ENCODE measurements around the gene NUDT12.

The NUDT12 gene

DNA sequence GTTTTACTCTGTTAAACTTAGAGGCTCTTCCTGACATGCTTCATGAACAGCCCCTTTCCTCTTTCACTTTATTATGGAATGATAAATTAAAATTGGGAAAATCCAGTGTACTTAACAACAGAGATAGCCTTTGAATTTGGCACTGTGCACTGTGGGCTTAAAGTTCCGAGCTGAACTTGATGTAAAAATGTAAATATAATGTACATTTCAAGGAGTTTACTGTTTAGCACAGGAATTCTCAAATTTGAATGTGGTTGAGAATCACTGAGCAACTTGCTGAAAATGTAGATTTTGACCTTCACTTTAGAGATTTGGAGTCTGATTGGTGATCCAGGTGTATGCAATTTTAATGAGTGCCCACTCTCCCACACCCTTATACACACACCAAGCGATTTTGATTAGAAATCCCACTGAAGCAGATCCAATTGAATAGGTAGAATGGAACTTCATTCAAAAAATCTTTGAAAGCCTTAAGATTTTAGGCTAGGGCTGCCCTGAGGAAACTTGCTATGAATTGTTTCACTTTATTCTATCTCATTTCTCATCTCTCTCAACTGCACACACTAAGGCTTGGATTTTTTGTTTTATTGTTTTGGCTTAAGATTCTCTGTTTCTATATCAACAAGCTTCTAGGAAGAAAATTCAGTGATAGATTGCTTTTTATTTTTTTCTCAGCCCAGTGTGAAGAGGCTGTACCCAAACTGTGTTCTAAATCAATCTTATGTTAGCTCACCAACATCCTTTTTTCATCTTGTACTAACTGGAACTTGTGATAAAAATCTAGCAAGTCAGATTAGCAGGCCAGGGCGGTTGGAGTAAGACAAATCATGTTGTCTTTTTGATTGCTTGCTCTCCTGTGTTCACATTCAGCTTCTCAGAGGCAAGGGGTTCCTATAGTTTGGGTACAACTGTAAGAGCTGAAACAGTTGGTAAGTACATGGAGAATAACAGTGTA, 22.9 kb downstream of the NUDT12 start:
- DNase-seq: no peak

DNA sequence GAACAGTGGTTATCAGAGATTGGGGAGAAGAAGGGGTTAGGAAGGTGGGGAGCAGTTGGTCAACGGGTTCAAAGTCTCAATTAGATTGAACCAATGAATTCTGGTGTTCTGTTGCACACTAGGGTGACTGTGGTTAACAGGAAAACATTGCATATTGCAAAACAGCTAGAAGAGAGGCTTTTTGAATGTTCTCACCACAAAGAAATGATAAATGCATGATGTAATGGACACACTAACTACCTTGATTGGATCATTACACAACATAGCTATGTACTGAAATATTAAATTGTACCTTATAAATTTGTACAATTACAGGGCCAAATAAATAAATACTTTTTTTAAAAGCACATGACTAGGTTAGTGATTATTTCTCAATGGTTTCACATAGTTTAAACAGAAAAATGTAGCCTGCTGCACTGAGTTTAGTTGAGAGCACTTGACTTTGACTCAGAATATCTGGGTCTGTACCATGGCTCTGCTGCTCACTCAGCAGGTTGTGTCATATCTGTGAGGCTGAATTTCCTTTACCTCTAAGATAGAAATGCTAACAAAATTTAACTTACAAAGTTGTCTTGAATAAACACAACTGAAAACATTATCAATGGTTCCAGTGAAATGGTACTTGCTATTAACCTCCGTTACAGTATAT, 30.4 kb downstream of the NUDT12 start:
- DNase-seq: no peak

DNA sequence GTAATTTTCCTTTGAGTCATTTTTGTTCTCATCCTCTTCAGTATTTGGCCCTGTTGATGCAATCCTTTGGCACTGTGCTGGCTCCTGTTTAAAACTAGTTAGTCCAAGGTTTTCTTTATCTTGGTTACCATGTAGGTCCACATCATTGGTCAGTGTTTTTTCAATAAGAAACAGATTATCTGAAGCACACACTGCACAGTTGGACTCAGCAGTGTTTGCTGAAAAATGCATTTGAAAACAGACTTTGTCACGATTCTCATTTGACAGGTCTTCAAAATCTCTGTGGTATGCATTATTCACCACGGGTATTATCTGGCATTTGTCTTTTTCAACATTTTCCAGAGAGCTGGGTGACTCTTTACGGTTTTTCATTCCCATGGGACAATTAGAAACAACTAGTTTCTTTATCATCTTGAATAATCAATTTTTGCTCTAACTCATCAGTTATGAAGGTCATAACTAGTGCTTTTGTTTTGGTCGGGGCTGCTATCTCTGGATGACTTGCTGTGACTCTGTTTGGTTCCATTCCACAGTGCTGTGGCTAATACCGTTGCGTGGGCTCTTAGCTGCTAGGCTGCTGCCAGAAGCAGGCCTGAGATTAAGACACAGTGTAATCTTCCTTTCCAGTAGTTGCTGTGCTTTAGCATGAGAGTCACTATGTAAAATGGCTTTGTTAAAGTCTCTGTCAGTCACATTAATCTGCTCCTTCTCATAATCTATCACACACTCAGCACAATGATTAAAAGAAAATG, 36.2 kb downstream of the NUDT12 start:
- no peak for DNase-seq

DNA sequence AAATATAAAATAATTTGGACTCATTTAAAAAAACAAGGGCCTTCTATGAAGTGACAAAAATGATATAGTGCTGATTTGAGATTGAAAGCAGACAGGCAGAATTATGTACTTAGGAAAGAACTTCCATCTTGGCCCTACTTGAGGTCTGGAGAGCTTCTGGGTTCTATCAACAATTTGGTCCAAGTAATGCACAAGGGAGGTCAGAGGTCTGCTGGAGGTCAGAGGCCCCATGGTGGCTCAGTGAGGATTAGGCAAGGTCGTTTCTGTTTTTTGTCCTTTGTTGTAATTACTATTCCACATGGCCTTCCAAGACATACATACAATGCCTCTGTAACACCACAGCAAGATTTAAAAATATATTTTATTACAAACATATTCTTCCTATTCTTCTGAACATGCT, 37.2 kb downstream of the NUDT12 start:
- DNase-seq: no peak

DNA sequence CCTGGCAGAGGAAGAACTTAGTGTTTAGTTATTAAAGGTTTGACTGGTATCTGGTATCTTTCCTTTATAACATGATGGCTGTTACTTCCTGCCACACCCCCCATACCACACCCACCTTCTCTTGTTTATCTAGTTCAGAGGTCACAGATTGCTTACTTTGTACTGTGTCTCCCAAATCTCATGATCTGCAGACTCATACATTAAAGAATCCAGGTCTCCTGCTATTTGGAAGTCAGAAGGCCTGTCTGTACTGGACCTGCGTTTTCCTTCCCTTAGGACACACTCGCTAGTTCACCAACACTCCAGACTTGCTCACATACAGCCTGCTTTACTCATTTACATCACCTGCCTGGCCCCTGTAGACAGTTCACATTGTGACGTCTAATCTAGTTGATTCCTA, 39.3 kb downstream of the NUDT12 start:
- no peak for DNase-seq

DNA sequence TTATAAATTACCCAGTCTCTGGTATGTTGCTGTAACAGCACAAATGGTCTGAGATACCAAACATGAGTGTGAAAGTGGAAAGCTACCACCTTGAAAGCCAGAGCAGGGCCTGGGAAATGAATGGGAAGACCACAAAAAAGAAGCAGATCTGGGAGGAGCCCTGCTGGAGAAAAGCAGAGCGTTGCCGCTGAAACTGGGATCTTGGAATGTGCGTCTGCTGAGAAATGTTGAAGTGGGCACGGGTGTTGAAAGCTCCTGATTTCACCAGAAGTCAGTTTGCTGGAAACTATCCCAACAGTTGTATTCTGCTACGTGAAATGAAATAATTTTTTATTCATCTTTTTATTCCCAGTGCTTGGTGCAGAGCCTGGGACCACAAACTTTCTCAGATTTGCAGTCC, 40.0 kb downstream of the NUDT12 start:
- no peak for DNase-seq

DNA sequence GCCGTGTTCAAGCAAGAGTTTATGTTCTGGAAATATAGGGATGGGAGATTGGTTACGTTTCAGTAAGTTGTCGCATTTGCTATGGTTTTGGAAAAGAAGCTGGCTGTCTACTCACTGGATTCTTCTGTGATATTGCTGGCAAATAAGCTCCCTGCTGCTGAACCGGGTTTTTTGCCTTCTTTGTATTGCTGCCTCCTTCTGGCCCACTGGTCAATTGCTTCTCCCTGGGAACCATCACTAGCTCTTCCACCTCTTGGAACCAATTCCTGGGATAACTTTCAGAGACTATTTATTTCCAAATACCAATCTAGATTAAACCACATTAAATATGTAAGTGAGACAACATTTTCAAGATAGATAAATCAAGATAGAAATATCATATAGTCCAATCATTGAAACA, 43.0 kb downstream of the NUDT12 start:
- DNase-seq: no peak

DNA sequence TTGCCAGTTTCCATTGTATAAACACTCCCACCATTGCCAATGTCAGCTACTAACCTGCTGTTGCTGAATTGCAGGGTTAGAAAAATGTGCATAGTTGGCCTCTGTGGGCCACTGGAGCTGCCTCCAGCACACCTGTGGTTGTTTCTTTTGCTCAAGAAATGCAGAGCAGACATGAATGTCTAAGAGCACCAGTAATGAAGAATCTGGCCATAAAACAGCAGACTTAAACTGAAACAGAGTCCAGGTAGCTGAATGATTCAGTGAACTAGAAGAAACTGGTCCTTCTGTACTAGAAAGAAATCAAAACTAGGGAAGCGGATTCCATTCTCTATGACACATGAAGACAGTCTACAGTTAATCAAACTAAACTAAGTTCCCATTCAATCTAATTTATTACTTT, 48.2 kb downstream of the NUDT12 start:
- no peak for DNase-seq

DNA sequence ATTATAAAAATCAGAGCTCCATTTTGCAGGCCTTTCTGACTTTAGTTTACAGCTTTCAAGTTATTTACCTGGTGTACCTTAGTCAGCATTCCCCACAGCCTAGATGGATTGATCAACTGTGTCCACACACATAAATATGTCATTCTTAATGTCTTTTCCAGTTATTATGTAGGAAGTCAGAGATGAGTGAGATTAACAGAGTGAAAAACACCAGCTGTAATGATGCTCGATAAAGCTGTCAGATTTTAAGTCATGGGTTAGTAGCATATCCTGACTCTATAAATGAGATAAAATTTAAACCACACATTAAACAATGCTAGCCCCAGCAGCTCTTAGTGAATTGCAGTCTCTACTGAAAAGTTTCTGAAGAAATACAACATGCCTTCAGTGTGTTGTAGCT, 48.9 kb downstream of the NUDT12 start:
- no peak for DNase-seq

DNA sequence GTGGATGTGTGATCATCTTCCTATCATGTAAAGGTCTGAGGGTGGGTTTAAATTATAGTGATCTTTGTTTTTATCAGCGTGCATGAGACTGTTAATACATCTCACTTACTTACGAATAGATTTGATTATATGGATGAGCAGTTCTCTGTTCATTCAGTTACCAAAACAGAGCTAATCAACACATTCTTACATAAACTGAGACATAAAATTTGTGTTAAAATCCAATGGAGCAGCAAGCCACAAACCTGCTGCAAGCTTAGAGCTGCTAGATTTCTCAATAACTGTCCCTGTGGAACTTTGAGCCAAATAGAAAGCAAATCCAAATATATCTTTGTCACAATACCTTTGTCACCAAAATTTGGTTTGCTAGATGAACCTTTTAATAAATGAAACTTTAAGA, 50.1 kb downstream of the NUDT12 start:
- no peak for DNase-seq

DNA sequence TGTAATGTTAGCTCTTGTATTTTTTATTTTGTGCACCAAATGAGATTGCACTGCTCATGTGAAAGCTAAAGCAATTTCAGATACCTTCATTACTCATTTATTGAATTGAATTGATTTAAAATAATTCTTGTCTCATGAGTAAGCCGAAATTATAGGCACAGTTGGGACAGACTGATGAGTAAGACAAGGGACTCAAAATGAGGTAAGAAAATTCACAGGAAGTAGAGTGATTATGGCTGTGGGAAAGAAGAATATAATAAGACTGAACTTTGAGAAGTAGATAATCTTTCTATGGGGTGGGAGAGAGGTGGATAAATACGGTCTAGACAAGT, 51.1 kb downstream of the NUDT12 start:
- DNase-seq: no peak

DNA sequence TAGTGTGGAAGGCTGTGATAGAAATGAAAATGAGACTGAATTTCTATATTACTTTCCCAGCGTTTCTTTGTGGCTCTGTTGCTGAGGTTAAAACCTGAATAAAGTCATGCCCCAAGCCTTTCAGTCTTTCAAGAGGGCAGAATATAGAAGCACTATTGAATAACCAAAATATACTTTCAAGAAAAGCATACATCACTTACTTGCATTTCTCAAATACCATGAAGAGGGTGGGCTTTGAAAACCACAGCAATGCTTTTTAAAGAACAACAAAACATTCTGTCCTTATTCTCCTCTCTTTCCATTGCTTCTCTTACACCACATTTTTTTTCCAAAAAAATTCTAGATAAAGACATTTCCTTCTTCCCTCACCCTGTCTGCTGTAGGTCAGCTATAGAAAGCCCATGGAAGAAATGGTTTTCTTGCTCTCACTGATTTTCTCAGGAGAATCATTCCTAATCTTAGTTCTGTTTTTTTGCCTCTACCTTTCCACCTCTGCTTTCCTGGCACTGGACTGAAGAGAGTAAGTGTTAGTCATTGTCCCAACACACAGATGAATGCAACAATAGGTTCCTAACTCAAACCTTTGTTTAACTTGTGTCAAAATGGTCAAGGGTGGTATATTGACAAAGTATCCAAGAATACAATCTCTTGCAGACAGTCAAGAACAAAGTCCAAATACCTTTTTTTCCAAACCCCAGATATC, 51.6 kb downstream of the NUDT12 start:
- DNase-seq: no peak

DNA sequence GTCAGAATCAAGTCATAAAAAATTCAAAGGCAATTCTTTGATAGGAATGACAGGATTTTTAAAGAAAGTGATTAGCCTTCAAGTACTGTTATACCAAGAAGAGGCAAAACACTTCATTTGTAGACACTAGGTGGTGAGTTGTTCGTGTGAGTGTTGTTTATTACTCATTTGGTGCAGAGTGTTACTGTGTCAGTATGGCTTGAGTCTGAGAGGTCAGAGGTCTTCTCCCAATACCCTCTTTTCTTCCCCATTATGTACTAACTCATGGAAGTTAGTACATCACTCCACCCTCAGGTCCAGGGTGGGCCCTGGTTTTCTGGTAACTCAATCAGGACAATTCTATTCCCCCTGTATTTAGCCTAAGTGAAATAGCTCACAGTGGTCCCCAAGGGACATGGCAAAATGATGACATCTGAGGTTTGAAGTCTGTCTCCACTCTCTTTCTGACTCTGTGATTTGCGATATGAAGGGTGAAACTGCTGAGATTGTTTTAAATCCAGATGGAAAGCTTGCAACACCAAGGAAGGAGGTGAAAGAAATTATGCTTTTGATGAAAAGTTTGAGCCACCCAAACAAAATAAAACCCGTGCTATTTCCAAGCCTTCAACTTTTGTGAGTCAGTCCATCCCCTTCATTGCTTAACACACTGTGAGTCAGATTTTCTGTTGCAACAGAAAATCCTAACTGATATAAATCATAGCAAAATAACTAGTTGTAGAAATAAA, 56.8 kb downstream of the NUDT12 start:
- no peak for DNase-seq

DNA sequence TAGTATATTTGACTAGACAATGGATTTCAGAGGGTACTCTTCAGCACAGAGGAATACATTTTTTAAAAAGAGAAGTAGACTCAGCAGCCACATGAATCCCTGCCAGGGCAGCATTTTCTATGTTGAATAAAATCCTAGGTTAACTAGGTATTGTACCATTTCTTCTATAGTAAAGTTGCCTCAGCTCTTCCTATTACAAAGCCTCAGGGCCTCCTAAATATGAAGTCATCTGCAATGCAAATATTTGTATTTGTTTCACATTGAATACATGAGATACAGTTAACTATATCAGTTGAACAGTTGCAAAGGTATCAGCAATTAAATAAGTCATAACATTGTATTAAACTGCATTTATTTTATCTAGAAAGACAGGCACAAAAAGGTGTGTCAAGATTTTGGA, 59.5 kb downstream of the NUDT12 start:
- no peak for DNase-seq

DNA sequence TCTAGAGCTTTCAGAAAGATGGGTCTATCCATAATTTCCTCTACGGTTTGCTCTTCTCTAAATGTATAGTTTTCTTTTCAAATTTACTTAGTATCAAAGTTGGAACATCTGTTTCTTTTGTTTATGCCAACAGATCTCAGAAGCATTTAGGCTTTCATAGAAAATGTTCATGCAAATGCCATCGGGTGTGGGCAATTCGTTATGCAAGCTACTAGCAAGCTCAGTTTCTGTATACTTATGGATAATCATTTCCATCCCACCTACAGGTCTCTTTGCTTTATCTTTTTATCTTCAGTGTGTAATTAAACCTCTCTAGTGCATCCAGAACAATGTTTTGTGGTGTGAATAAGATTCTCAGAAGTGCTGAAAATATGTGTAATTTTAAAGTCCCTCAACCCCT, 59.9 kb downstream of the NUDT12 start:
- no peak for DNase-seq
